HG02970 (cell line): ENCODE measurements around the gene KCTD1.

Experiments used
- ATAC-seq: cut with Tn5 transposase; IDR thresholded peaks from one replicate; pipeline ENCODE4 v1.9.1; 2021; ENCODE audit warnings: mild to moderate bottlenecking, moderate library complexity, moderate number of reproducible peaks; ENCODE audit not compliant: unreplicated experiment, low FRiP score

KCTD1 gene

GRCh38 chr18:26406854-26407517, 141.4 kb downstream of the KCTD1 start:
- no peak for ATAC-seq

GRCh38 chr18:26406324-26406723, 142.0 kb downstream of the KCTD1 start:
- no peak for ATAC-seq

- ATAC-seq, result peak; percentile 54
These were observed 143.1 kb downstream of the KCTD1 start for GRCh38 chr18:26405190-26405801.
